SU-DHL-6 (cell line): ENCODE data around the gene RBM19.

Source experiments
- CTCF ChIP-seq: fragments of 200-600 bp; sonication (generic); IDR thresholded peaks from one replicate; pipeline ENCODE4 v1.5.1; 2017; ENCODE audit warnings: antibody characterized with exemption, mild to moderate bottlenecking, low read length, moderate library complexity; ENCODE audit not compliant: insufficient read depth, poor library complexity, severe bottlenecking
- EZH2phosphoT487 ChIP-seq: fragments of 200-600 bp; sonication (generic), shearing (Covaris generic); conservative IDR thresholded peaks from 2 replicates; pipeline ENCODE4 v1.6.1; 2018; ENCODE audit warnings: mild to moderate bottlenecking, antibody characterized with exemption, low read length, moderate library complexity, mixed read lengths

GRCh38 chr12:113946175-113946574 lies 19.9 kb downstream of the RBM19 start:
- TF ChIP-seq CTCF (no peak), EZH2phosphoT487 (no peak)
